GM15510 (cell line): Measurements from ENCODE around the gene CNPY1.

Experiments
- POLR2A ChIP-seq: IDR thresholded peaks from 3 replicates; pipeline ENCODE4 v1.6.1; 2011; ENCODE audit warnings: borderline replicate concordance; ENCODE audit not compliant: insufficient read length; ENCODE audit errors: extremely low read depth

Gene CNPY1

GRCh38 chr7:155496267-155497005, 49.9 kb downstream of the CNPY1 start:
- TF ChIP-seq POLR2A: no peak

DNA sequence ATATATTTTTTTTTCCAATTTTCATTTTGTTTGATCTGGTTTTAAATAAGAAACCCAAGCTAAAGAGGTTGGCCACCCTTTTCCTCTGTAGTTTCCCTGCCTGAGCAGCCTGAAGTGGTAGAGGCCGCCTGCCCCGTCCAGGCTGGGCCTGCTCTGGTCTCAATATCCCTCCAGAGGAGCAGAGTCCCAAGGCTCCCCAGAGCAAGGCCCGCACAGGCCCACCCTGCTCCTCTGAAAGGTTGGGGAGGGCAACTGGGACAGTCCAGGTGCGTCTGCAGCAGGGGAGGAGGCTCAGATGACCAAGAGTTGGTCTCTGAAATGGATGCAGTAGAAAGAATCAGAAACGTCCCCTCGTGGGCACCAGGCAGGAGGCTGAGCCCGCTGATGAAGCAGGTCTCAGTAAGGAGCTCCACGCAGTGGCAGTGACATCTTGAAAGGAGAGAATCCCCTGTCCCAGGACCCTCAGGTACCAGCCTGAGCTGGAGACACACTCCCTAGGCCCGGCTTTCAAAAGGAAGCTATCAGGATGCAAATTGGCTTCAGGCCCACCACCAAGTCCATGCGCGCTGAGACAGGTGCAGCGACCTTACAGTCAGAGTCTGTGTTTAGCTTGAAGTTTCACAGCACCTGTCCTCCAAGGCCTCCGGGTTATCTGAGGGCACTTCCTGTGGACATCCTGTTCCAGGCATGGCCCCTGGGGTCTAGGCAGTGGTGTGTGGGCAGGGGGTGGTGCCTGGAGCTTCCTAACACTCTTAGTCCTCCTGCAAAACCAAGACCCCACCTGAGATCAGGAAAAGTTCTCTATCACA, 50.7 kb downstream of the CNPY1 start:
- TF ChIP-seq POLR2A: no peak

GRCh38 chr7:155494551-155494950, 51.8 kb downstream of the CNPY1 start:
- TF ChIP-seq POLR2A: no peak

DNA sequence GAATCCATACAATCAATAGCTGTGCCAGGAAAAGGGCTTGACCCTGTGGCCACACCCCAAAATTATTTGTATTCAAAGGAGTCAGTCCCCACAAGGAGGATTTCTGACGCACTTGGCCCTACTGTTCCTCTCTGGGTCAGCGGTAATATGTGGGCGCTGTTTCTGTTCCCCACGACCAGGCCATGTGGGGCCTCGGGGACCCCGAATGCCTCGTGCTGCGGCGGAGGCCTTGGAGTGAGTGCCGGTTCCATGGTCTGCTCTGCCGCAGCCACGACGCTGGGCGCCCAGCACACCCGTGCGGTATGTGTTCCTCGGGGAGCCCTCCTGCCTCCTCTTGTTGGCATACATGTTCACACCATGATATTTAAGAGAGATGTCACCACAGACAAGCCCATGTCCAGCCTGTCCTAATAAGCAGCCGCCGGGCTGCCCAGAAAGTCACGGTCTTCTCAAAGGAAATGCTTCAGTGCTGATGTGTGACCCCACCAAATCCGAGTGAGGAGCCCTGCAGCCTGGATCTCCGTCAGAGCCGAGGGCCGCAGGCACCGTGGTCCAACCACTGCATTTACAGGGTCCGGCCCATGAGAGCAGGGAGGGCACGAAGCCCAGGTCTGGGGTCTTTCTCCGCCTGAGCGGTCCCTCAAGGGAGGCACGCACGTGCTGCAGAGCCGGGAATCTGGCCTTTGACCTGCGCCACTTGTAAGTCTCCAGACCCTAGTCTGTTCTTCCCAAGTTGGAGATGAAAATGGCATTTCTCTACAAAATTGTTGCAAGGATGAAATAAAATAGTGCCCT, 52.4 kb downstream of the CNPY1 start:
- TF ChIP-seq POLR2A: no peak

DNA sequence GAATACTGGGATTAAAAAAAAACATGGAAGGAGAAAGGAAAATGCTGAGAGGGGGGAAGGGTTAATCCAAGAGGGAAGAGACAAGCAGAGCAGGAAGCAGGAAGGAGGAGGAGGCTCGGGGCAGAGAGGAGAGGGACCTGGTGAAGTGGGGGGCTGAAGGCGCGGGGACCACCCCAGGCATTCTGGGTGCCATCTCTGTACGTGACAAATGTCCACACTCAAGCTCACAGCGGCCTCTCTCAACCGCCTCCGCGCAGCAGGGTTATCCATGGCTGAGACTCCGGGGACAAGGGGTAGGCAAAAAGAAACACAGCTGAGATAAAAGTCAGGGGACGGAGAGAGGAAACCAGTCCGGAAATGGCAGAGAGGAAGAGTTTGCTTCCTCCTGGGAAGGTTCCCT, 54.5 kb downstream of the CNPY1 start:
- TF ChIP-seq POLR2A: no peak

DNA sequence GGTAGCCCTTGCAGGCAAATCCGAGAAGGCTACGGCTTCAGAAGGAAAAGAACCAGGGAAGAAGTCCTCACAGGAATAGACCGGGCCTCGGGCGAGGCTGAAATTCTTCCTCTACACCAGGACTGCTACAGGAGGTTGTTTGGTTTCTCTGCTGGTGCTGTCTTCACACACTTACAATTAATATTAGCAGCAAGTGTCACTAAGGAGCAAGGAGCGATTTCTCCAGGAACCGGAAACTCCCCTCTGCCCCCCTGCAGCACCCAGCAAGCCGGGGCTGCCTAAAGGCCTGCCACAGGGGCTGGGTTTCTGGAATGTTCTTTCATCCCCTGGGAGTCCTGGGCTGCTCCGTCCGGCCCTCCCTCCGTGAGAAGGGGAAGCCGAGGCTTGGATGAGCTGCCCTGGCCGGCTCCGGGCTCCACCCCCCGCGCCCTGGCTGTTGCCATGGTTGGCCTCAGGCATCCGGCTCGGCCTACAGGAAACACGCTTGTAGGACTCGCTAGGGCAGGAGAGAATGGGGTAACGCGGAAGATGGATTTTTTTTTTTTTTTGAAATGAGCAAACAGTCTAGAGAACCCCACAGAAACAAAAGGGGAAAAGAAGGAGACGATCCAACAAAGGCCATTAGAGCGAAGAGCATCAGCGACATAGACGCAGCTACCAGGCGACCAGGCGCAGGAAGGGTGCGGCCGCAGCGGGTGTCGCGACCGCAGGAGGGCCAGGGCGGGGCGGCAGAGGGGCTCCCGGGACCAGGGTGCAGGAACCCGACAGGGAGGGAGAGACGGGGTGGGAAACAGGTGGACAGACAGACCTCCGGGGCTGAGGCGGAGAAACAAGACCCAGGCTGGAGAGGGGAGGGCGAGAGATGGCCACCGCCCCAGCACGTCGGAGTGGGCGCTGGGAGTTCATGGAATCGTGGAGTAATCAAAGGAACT, 55.4 kb downstream of the CNPY1 start:
- no peak for TF ChIP-seq POLR2A

DNA sequence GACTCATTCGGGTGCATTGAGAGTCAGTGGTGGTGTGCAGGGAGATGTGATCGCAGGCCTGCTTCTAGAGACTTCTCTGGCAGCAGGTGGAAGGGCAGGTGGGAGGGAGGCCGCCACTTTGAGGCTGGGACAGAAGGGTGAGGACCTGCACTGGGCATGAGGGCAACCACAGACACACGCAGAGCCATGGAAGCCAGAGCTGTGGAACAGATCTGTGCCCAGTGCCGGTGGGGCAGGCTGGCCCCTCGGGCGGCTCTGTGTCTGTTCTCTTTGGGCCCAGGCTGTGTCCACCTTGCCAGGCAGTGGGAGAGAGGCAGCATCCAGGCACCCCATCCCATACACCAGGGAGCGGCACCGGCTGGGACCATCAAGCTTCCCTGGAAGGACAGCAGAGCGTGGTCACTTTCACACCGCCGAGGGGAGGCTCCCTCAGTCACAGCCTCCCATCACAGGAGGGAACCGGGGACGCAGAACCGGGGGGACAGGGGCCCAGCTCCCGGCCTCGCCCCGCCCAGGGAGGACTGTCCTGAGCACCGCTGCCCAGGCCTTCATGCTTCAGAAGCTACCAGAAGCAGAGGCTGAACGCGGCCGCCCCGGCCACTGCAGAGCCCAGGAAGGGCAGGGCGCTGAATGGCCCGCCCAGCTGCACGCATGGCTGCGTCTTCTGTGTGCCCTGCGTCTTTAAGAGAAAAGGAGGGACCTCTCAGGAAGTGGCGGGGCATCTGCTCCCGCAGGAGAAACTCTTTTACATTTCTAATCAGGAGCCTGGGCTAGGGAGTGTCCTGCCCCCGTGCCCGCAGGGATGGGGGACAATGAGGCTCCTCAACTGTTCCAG, 56.3 kb downstream of the CNPY1 start:
- peak; percentile 19 for TF ChIP-seq POLR2A

- TF ChIP-seq POLR2A: no peak
These were observed 57.1 kb downstream of the CNPY1 start for GRCh38 chr7:155489158-155489840.

GRCh38 chr7:155488483-155489127, 57.8 kb downstream of the CNPY1 start:
- no peak for TF ChIP-seq POLR2A

- TF ChIP-seq POLR2A: no peak
These were observed 58.6 kb downstream of the CNPY1 start for GRCh38 chr7:155487509-155488482.
